ENCODE data around the gene PLAGL2.

DNA sequence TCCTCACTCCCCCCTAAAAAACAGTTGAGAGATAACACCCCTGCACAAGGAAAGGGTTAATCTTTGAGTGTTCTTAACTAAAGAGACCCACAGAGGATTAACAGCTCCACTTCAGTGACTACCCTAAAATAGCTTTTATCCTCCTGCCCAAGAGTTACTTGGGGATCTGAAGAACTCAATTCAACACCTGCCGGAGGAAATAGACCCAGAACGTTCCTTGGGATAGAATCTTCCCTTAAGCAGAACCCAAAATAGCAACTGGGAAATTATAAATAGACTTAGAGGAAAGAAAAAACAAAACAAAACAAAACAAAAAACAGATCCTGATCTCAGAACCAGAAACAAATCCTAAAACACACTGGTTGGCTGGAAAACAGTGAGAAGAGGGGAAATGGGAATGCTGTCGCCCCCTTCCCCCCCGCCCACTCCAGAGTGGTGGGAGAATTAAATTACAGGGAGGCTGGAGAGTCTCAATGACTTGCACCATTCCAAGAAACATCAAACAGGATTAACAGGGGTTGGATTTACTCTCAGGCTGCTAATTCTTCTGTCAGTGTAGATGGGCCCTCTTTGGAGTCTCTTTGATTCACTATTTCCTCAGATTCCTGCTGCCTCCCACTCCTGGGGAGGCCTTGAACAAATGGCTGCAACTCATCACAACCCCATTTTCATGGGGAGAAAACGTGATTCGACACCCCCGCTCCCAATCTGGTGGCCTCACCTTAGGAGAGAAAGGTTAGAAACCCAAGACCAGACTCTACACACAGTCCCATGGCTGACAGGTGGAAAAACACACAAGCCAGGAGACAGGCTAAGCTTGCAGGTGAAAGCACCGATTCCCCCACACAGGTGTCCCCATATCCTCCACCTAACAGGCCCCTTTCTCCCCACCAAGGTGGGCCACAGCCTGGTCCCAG lies 1.4 kb downstream of the PLAGL2 start:
- no peak for TF ChIP-seq SMAD1 (IDR thresholded peaks at IDR 0.05; ENCODE audit: low read depth, low read length, partially characterized antibody)
- no peak for TF ChIP-seq FOXP4 (CRISPR knock-in tag; IDR thresholded peaks at IDR 0.05; ENCODE audit: borderline replicate concordance)
- TF ChIP-seq FIP1L1 (IDR thresholded peaks at IDR 0.05; ENCODE audit: low read depth, low read length, poor library complexity, severe bottlenecking), result no peak
- no peak for TF ChIP-seq EHMT2 (IDR thresholded peaks at IDR 0.05)
- TF ChIP-seq POLR2A (conservative IDR thresholded peaks at IDR 0.05), result no peak
- TF ChIP-seq MIER1 (IDR thresholded peaks at IDR 0.05; ENCODE audit: low read depth), result no peak
- no peak for TF ChIP-seq SP1 (CRISPR knock-in tag; IDR thresholded peaks at IDR 0.05)
- TF ChIP-seq, protein P1, sequence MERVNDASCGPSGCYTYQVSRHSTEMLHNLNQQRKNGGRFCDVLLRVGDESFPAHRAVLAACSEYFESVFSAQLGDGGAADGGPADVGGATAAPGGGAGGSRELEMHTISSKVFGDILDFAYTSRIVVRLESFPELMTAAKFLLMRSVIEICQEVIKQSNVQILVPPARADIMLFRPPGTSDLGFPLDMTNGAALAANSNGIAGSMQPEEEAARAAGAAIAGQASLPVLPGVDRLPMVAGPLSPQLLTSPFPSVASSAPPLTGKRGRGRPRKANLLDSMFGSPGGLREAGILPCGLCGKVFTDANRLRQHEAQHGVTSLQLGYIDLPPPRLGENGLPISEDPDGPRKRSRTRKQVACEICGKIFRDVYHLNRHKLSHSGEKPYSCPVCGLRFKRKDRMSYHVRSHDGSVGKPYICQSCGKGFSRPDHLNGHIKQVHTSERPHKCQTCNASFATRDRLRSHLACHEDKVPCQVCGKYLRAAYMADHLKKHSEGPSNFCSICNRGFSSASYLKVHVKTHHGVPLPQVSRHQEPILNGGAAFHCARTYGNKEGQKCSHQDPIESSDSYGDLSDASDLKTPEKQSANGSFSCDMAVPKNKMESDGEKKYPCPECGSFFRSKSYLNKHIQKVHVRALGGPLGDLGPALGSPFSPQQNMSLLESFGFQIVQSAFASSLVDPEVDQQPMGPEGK (CRISPR knock-in tag; IDR thresholded peaks at IDR 0.05; ENCODE audit: borderline replicate concordance), result no peak
- TF ChIP-seq CTCF (IDR thresholded peaks at IDR 0.05 in 2 of 3, conservative IDR thresholded peaks at IDR 0.05 in 1 of 3; ENCODE audit: insufficient read depth in 2 of 3, low read depth in 1 of 3, low read length in 3 of 3), result no peak
- TF ChIP-seq MAFK (IDR thresholded peaks at IDR 0.05; ENCODE audit: low read length), result no peak
- TF ChIP-seq, protein P2, sequence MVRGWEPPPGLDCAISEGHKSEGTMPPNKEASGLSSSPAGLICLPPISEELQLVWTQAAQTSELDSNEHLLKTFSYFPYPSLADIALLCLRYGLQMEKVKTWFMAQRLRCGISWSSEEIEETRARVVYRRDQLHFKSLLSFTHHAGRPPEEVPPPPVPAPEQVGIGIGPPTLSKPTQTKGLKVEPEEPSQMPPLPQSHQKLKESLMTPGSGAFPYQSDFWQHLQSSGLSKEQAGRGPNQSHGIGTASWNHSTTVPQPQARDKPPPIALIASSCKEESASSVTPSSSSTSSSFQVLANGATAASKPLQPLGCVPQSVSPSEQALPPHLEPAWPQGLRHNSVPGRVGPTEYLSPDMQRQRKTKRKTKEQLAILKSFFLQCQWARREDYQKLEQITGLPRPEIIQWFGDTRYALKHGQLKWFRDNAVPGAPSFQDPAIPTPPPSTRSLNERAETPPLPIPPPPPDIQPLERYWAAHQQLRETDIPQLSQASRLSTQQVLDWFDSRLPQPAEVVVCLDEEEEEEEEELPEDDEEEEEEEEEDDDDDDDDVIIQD (CRISPR knock-in tag; IDR thresholded peaks at IDR 0.05), result no peak
- no peak for TF ChIP-seq ZFP91 (CRISPR knock-in tag; IDR thresholded peaks at IDR 0.05)
- TF ChIP-seq, protein P3, sequence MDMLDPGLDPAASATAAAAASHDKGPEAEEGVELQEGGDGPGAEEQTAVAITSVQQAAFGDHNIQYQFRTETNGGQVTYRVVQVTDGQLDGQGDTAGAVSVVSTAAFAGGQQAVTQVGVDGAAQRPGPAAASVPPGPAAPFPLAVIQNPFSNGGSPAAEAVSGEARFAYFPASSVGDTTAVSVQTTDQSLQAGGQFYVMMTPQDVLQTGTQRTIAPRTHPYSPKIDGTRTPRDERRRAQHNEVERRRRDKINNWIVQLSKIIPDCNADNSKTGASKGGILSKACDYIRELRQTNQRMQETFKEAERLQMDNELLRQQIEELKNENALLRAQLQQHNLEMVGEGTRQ (CRISPR knock-in tag; IDR thresholded peaks at IDR 0.05), result no peak
